HG03457 (cell line): ENCODE measurements around the gene FAM234B.

Experiments used
- ATAC-seq: cut with Tn5 transposase; IDR thresholded peaks from one replicate; pipeline ENCODE4 v1.9.1; 2021; ENCODE audit warnings: moderate number of reproducible peaks; ENCODE audit not compliant: unreplicated experiment

FAM234B gene

DNA sequence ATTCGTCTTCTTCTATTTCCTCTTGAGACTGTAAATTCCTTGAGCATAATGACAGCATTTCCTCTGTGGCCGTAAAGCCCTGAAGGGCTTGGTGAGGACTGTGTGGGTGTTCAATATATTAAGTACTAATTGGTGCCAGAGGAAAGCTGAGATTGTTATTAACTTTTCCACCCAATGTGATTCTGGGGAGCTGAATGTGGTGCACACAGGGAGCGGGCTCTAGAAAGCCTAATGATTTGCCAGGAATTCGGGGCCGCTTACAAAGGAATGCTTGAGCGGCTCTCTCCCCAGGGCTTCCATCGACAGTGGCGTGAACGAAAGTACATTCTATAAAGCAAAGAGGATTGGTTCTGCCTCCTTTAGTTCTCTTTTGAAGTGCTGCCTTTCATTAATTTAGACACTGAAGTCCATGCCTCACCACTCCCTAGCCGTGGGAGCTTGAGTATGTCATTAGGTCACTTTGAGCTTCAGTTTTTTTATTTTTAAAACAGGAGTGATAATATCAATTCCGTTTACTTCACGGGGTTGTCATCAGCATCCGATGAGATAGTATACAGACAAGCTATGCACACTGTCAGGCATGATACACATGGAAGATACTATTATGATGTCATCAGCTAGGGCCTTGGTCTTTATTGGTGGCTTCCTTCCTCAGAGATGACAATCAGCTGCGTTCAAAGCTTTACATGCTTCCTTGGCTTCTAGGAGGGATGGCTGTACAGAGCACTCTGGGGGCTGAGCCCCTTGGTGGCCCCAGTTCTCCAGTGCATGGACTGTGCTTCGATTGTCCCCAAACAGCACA lies 70.3 kb downstream of the FAM234B start:
- no peak for ATAC-seq

DNA sequence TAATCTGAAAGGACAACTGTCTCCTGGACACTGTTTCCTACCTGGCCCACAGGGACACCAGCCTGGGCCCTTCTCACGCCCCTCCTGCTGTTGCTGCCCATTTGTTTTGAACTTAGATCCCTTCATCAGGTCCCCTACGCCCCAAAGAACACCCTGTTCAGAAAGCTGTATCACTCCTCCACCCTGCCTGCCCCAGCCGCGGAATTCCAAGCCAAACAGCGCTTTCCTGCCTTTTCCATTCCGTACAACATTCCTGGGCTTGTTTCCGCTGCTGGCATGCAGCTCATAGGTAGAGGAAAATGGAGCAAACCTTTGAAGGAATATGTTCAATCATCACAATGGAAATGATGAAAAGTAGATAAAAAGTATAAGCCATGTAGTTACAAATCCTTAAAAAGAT lies 72.1 kb downstream of the FAM234B start:
- ATAC-seq = no peak

DNA sequence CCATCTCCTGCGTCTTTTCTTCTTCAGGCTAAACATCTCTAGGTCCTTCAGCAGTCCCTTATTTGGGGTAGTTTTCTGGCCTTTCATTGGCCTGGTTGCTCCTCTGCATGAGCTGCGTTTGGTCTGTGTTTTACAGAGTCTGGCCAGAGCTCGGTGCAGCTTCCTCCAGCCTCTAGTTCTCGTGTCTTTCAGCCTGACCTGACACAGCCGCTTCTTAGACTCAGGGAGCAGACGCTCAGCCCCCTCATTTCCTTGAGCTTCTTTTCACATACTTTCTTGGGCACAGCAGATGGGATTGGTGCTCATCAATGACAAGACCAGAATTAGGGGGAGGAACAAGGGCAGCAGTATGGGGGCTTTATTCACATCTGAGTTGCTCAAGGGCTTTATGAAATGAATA lies 72.8 kb downstream of the FAM234B start:
- no peak for ATAC-seq

DNA sequence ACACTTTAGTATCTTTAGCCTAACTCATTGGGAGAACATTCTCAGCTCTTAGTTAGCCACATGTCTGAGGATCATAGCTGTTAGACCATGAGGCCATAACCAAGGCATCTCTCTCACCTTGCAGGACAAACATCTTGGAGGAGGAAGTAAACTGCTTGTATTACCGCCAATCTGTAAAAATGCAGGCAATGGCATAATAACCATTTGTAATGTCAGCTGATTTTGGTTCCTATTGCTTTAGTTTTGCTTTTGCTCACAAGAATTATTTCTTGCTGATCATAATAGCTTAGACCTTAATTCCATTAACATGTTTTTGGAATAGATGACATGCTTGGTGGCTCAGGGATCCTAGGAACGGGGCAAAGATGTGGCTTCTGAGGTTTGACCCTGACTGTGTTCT lies 75.6 kb downstream of the FAM234B start:
- ATAC-seq = no peak

DNA sequence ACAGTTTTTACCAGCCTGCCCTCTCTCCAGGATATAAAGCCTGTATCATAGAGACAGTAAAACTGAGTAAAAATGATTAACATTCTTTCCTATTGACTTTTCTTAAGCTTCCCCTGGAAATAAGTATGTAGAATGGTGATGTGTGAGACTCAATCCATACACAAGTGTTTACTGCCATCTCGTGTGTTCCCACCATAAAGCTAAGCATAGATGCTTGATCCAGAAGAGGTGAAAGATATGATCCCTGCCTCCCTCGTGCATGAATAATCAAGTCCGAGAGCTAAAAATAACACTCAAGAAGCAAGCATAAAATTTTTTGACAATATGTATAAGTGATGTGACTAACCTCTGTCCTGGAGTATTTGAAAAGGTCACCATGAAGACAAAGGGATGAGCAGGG lies 76.2 kb downstream of the FAM234B start:
- ATAC-seq = no peak

DNA sequence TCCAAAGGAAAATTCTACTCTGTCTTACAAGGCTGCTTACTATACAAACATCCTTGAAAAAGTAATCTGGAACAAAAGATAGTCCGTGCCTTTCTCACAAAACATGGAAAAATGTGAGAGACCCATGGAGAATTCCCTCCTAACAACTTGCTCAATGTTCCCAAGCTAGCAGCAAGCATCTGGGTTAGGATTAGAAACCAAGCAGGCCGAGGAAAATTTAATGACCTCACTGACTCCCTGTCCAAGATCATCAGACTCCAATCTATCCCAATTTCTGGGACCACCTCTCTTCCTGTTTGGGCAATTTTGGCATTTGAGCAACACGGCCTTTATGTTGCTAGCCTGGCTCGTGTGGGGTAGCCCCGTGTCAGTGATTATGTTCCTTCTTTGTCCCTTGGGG lies 77.4 kb downstream of the FAM234B start:
- ATAC-seq = no peak

DNA sequence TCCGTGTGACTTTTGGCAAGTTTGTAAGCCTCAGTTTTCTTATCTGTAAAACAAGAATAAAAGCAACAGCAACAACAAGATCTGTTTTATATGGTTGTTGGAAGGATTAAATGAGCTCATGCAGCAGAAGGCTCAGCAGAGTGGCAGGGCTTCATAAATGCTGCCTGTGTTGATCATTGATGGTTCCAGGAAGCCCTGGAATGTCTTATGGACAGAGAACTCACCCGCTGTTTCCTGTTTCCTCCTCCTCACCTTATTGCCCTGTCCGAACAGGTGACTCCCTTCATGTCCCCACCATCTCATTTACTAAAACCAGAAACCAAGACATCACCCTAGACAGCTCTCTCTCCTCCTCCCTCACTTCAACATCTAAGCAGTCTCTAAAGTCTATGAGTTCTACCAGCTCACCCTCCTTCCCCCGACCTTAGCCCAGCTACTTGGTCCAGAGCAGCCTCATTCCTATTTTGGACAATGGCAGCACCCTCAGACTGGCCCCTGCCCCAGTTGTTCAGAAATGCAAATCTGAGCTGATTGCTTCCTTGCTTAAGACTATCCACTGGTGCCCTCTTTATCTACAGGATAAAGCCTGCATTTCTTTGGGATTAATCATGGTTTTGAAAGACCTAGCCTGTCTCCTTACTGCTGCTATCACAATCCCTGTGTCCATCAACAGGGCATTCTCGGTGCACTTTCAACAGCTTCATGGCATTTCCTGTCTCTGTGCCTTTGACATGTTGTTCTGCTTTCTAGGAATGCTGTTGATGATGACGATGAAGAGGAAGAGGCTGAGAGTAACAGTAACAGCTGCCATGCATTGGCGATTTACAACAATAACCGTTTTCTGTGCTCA lies 80.7 kb downstream of the FAM234B start:
- no peak for ATAC-seq

DNA sequence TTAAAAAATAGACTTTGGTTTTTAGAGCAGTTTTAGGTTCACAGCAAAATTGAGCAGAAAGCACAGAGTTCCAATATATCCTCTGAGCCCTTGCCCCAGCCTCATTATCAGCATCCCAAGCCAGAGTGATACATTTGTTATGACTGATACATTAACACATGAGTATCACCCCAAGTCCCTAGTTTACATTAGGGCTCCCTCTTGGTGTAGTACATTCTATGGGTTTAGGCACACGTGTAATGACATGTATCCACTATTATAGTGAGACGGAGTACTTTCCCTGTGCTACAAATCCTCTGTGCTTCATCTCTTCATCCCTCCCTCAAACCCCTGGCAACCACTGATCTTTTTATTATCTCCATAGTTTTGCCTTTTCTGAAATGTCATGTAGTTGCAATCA lies 81.8 kb downstream of the FAM234B start:
- ATAC-seq = no peak

DNA sequence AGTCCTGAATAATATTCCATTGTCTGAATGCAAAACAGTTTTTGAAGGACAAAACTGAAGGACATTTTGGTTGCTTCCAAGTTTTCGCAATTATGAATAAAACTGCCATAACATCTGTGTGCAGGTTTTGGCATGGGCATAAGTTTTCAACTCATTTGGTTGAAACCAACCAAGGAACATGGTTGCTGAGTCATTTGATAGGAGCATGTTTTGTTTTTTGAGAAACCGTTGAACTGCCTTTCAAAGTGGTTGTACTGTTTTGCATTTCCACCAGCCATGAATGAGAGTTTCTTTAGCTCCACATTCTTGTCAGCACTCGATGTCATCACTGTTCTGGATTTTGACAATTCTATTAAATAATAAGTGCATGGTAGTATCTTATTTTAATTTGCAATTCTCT lies 82.3 kb downstream of the FAM234B start:
- ATAC-seq = no peak

DNA sequence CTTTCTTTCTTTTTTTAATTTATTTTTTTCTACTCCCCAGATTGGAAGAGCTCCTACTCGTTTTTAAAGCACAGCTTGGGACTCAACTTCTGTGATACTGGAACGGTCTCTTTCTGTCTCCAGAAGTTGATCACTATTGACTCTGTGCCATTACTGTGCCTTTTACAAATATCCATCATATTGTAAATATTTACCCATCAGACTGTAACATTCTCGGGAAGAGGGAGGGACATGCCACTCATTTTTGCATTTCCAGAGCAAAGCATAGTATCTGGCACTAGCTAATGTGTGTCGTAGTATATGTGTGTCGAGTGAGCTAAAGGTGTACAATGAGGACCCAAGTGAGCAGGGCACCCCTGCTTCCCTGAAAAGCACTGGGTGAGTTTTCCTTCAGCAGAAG lies 83.3 kb downstream of the FAM234B start:
- no peak for ATAC-seq

DNA sequence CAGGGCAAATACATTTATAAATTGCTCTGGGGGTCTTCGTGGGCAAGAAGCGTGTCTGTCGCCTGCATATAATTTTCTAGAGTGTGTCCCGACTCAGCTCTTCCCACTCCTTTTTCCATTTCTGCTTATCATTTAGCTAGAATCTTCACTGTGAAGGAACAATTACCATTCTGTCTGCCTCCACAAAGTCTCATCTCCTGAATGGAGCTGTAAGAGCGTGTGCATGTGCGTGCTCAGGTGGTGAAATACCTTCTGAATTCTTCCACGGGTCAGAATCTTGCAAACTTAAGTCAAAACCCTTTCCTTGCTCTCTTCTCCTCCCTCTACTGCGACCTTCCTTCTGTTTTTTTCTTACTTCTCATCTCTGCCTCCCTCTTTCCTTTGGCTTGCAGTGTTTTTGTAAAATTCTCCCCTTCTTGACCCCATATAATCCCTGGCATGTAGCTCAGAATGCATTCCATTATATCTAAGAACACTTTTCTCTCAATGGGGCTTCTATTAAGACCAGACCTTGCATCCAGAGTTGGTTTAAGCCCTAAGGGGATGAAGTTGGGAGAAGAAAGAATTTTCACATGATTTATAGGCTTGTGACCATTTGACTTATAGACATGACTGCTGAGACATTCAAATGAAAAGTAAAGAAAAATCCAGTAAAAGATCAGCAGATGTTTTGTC lies 84.2 kb downstream of the FAM234B start:
- no peak for ATAC-seq

DNA sequence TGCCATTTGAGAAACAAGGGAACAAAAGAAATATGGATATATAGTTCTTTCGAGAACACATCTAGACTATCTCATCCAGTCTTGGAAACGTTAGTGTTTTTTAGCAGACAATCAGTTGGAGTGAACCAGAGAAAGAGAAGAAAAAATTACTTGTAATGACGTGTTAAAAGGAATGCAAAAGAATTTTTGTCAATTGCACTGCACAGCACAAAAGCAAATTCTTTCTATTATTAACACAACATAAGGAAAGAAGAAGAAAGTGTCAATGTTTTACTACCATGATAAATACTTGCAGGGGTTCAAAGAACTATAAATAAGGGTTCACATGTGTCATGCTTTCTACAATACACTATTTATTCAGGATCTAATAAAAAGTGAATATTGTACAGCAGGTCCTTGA lies 86.8 kb downstream of the FAM234B start:
- ATAC-seq = no peak
